Stomach (tissue), 9 donors: ENCODE measurements around the gene ADAM15. TPM values are rescaled to one million over a fixed set of nuclear protein-coding genes. Genes with fewer than 3 reads are reported as not detected.

Experiments
- DNase-seq, 2 donors: peaks; one replicate each; pipeline versions ENCODE4 v3.0.0 to v3.0.0-alpha.2; 2013 to 2019
- H3K27ac ChIP-seq, 5 donors: fragments of 200-600 bp in 4 of 5; sonication (generic) in 4 of 5; one replicate each; pipeline ENCODE4 v1.5.1; 2013 to 2019; ENCODE audit warnings: mild to moderate bottlenecking in 1 of 5, moderate library complexity in 1 of 5
- H3K27me3 ChIP-seq, 3 donors: fragments of 200-600 bp; sonication (generic); one replicate each; pipeline ENCODE4 v1.5.1; 2017 to 2019; ENCODE audit warnings: mixed run types in 1 of 3
- H3K36me3 ChIP-seq, 4 donors: fragments of 200-600 bp; sonication (generic); 1 replicate in 3 of 4; 2 replicates in 1 of 4; pipeline ENCODE4 v1.5.1; 2016 to 2019
- H3K4me1 ChIP-seq, 4 donors: fragments of 200-600 bp; sonication (generic); one replicate each; pipeline ENCODE4 v1.5.1; 2016 to 2019
- H3K4me3 ChIP-seq, 4 donors: fragments of 200-600 bp; sonication (generic) in 3 of 4; one replicate each; pipeline ENCODE4 v1.5.1; 2016 to 2019; ENCODE audit warnings: mild to moderate bottlenecking in 1 of 4
- H3K9me3 ChIP-seq, 4 donors: fragments of 200-600 bp; sonication (generic); one replicate each; pipeline ENCODE4 v1.5.1; 2016 to 2019
- EP300 ChIP-seq: sonication (generic); formaldehyde crosslinking; IDR thresholded peaks from one replicate; pipeline ENCODE4 v1.6.1; 2017; ENCODE audit warnings: antibody characterized with exemption
- POLR2A ChIP-seq, 4 donors: fragments of 450-650 bp; IDR thresholded peaks; one replicate each; pipeline ENCODE4 v1.6.1; 2016; ENCODE audit warnings: antibody characterized with exemption in 4 of 4, control low read depth in 2 of 4, mild to moderate bottlenecking in 1 of 4, moderate library complexity in 1 of 4
- POLR2AphosphoS5 ChIP-seq, 3 donors: sonication (generic); formaldehyde crosslinking; IDR thresholded peaks; one replicate each; pipeline ENCODE4 v1.6.1; 2016; ENCODE audit warnings: antibody characterized with exemption in 3 of 3
- WGBS, 5 donors: extraction: QIAGEN DNeasy Blood & Tissue Kit in 3 of 5; methylation state at CpG; one replicate each; pipeline versions ENCODE4 v1.1.5 to v1.1.7; 2013 to 2018; 5-methylcytosine and 5-hydroxymethylcytosine counted together
- intact Hi-C: fragments of 100-400 bp; cut with DNase I; formaldehyde crosslinking; loops from one replicate; pipeline ENCODE4 v1.15.1; 2023; ENCODE audit warnings: low total_unique reads
- polyA plus RNA-seq, 3 donors: library from polyadenylated mRNA; stranded (reverse); fragments of 200-250 nt; gene quantifications; one replicate each; pipeline ENCODE4 v1.2.3, GENCODE V29; 2013
- total RNA-seq, 5 donors: library from RNA; depleted of rRNA; stranded (reverse); fragments of >200 nt; gene quantifications; one replicate each; pipeline versions ENCODE4 v1.1.0 to v1.2.3, GENCODE V29; 2014 to 2016
- TF ChIP-seq, protein P1 (sequence below), 7 experiments: fragments of 450-650 bp in 4 of 7; fragments of 200-600 bp in 3 of 7; sonication (generic) in 3 of 7; IDR thresholded peaks; one replicate each; pipeline ENCODE4 v1.5.1; 2016 to 2019; ENCODE audit warnings: antibody characterized with exemption in 7 of 7, control low read depth in 2 of 7, mild to moderate bottlenecking in 1 of 7
- donor health status: healthy with polysubstance abuse.
- donor health status: Bipolar disorder and iron deficiency.
- donor health status: healthy.

The ADAM15 gene
- total and polyA plus RNA-seq, 8 donors, result 56.2 to 335 (median 154) TPM

GRCh38 chr1:155030243-155030795, 20.8 kb upstream of the ADAM15 start:
- WGBS, 5 donors, result 77 to 96% (median 85%) methylated on average over 3 to 15 of the region's 15 CpGs
- TF ChIP-seq POLR2AphosphoS5 (IDR thresholded peaks at IDR 0.05), result no peak
- TF ChIP-seq POLR2A (IDR thresholded peaks at IDR 0.05), result no peak
- TF ChIP-seq EP300, result no peak
- intact Hi-C loops, result no loop called here

GRCh38 chr1:155030899-155031298, 20.2 kb upstream of the ADAM15 start:
- 68 to 86% (median 83%) methylated on average over 11 of the region's 11 CpGs for WGBS, 5 donors
- H3K9me3 ChIP-seq, result no peaks in the 10 kb centered on the region
- no peaks in the 10 kb centered on the region for H3K4me1 ChIP-seq
- H3K4me3 ChIP-seq, result no peak overlapping the region
- H3K27me3 ChIP-seq, result no peaks in the 10 kb centered on the region
- no peaks in the 10 kb centered on the region for H3K36me3 ChIP-seq
- TF ChIP-seq EP300 (no peak), POLR2A (IDR thresholded peaks at IDR 0.05) (no peak)
- no peak overlapping the region for H3K27ac ChIP-seq
- intact Hi-C loops, result no loop called here
- no peak for DNase-seq

More at GRCh38 chr1:155030243-155030795, 20.8 kb upstream of the ADAM15 start:
- H3K4me3 ChIP-seq, result no peak overlapping the region
- H3K27me3 ChIP-seq, result no peaks in the 10 kb centered on the region
- H3K27ac ChIP-seq, result no peak overlapping the region
- no peaks in the 10 kb centered on the region for H3K36me3 ChIP-seq
- no peaks in the 10 kb centered on the region for H3K9me3 ChIP-seq
- no peak for DNase-seq
- H3K4me1 ChIP-seq, result no peaks in the 10 kb centered on the region

DNA sequence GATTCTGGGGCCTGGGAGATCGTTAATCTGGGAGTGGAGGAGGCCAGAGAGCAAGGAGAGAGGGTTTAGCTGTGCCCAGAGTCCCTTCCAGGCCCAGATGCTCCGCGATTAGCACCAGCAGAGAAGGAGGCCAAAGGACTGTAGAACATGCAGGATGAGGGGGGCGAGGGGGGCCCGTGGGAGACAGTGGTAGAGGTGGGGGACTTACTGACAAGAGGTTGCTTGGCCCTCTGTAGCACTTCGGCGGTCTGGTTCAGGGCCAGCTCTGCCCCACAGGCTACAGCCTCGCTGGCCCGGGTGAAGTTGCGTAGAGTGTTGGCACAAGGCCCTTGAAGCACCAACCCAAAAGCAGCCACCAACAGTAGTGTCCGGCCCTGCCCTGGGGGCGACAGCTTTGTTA, 18.2 kb upstream of the ADAM15 start:
- WGBS, 5 donors, result 82 to 89% (median 86%) methylated on average over 10 to 12 of the region's 12 CpGs
- intact Hi-C loops, result no loop called here
- no peak for TF ChIP-seq POLR2AphosphoS5 (IDR thresholded peaks at IDR 0.05)
- no peak for TF ChIP-seq POLR2A (IDR thresholded peaks at IDR 0.05)
- TF ChIP-seq EP300, result no peak
- TF ChIP-seq, protein P1, sequence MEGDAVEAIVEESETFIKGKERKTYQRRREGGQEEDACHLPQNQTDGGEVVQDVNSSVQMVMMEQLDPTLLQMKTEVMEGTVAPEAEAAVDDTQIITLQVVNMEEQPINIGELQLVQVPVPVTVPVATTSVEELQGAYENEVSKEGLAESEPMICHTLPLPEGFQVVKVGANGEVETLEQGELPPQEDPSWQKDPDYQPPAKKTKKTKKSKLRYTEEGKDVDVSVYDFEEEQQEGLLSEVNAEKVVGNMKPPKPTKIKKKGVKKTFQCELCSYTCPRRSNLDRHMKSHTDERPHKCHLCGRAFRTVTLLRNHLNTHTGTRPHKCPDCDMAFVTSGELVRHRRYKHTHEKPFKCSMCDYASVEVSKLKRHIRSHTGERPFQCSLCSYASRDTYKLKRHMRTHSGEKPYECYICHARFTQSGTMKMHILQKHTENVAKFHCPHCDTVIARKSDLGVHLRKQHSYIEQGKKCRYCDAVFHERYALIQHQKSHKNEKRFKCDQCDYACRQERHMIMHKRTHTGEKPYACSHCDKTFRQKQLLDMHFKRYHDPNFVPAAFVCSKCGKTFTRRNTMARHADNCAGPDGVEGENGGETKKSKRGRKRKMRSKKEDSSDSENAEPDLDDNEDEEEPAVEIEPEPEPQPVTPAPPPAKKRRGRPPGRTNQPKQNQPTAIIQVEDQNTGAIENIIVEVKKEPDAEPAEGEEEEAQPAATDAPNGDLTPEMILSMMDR (IDR thresholded peaks at IDR 0.05), result no peak
- Histone ChIP-seq H3K27ac (no peak overlapping the region), H3K36me3 (no peaks in the 10 kb centered on the region), H3K4me1 (no peaks in the 10 kb centered on the region), H3K9me3 (no peaks in the 10 kb centered on the region), H3K4me3 (no peak overlapping the region), H3K27me3 (no peaks in the 10 kb centered on the region)
- no peak for DNase-seq

- no peak within 1 kb of the TSS for H3K4me3 ChIP-seq
- no peak within 1 kb of the TSS for H3K27ac ChIP-seq
- H3K4me1 ChIP-seq, result peaks cover 2 to 5% (median 5%) of the 10 kb centered on the region in 4 donors
- no peak for DNase-seq
- no peaks in the 10 kb centered on the region for H3K36me3 ChIP-seq
- no peaks in the 10 kb centered on the region for H3K27me3 ChIP-seq
- 92 to 97% (median 94%) methylated on average over 9 of the region's 9 CpGs for WGBS, 5 donors
- no peak for TF ChIP-seq POLR2A (IDR thresholded peaks at IDR 0.05)
- no peak for TF ChIP-seq POLR2AphosphoS5 (IDR thresholded peaks at IDR 0.05)
- TF ChIP-seq, protein P1 (IDR thresholded peaks at IDR 0.05), result no peak
- no peak for TF ChIP-seq EP300
- no peaks in the 10 kb centered on the region for H3K9me3 ChIP-seq
- intact Hi-C loops, result no loop called here
Measured at GRCh38 chr1:155033524-155033923, 17.6 kb upstream of the ADAM15 start, which contains the start of the genes DCST1 and DCST2. TSS of gene DCST1 (plus strand) at chr1:155033824. CDS start at chr1:155034037, 213 bp downstream. TSS of gene DCST2 (minus strand) at chr1:155033781. CDS start at chr1:155033701, 80 bp downstream.

DNA sequence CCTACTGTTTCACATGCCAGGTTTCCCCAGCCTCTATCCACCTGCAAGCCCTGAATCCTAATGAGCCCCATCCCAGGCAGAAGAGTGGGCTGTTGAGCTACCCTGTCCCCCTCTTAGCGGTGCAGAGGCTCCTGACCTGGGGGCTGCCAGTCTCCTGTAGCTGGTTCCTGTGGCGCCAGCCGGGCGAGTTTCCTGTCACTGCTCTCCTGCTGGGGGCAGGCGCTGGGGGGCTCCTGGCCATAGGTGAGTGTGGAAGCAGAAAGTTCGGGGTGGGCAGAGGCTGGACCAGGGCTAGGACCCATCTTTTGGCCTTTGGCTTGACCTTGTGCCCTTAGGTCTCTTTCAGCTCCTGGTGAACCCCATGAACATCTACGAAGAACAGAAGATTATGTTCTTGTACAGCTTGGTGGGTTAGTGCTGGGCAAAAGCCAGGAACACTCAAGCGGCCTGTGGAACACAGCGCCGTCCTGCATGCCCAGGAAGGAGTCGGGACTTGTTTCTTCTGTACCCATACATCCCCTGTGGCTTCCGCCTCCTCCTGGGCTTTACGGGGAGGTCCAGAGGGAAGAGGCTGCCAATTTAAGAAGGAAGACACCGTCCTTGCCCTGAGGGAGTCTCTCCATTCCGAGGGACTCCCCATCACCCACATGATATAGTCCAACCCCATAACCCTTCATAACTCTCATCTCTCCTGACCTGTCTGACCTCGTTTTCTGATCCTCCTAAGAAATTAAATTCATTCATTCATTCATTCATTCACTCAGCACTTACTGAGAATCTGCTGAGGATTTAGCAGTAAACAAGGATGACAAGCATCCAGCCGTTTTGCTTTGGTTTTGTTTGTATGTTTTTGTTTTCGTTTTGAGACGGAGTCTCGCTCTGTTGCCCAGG, 16.6 kb upstream of the ADAM15 start:
- no peaks in the 10 kb centered on the region for H3K36me3 ChIP-seq
- no peaks in the 10 kb centered on the region for H3K9me3 ChIP-seq
- no peak for DNase-seq
- H3K4me3 ChIP-seq, result no peak overlapping the region
- TF ChIP-seq POLR2AphosphoS5 (IDR thresholded peaks at IDR 0.05) (no peak), EP300 (no peak), POLR2A (IDR thresholded peaks at IDR 0.05) (no peak)
- TF ChIP-seq, protein P1 (IDR thresholded peaks at IDR 0.05), result no peak
- peaks cover 12 to 15% (median 12%) of the 10 kb centered on the region in 4 donors for H3K4me1 ChIP-seq
- H3K27ac ChIP-seq, result no peak overlapping the region
- 78 to 87% (median 85%) methylated on average over 16 to 20 of the region's 20 CpGs for WGBS, 5 donors
- intact Hi-C loops, result no loop called here
- no peaks in the 10 kb centered on the region for H3K27me3 ChIP-seq
